Tibial artery (tissue), 4 donors: ENCODE results near the gene VCP.
"Not testable (repeated sequence)": the region's sequence is repeated elsewhere in the genome, so short reads cannot be mapped to it uniquely, and the experiment has no call there.

Experiments used
- DNase-seq, 2 donors: peaks; one replicate each; pipeline ENCODE4 v3.0.0-alpha.2; 2019
- H3K27ac ChIP-seq, 2 donors: fragments of 200-600 bp; sonication (generic) in 1 of 2; 1 replicate in 1 of 2; 2 replicates in 1 of 2; pipeline ENCODE4 v1.5.1; 2018 to 2019; ENCODE audit warnings: mild to moderate bottlenecking in 1 of 2
- H3K27me3 ChIP-seq, 2 donors: fragments of 200-600 bp; sonication (generic) in 1 of 2; one replicate each; pipeline versions ENCODE4 v1.5.1 to v1.6.0; 2016 to 2019
- H3K36me3 ChIP-seq, 3 donors: fragments of 200-600 bp; sonication (generic) in 2 of 3; one replicate each; pipeline ENCODE4 v1.5.1; 2016 to 2019; ENCODE audit warnings: mild to moderate bottlenecking in 2 of 3
- H3K4me1 ChIP-seq, 4 donors: fragments of 200-600 bp; sonication (generic) in 2 of 4; 1 replicate in 3 of 4; 2 replicates in 1 of 4; pipeline ENCODE4 v1.5.1; 2016 to 2019
- H3K4me3 ChIP-seq, 2 donors: fragments of 200-600 bp; sonication (generic) in 1 of 2; 1 replicate in 1 of 2; 2 replicates in 1 of 2; pipeline ENCODE4 v1.5.1; 2018 to 2019; ENCODE audit warnings: mild to moderate bottlenecking in 2 of 2
- H3K9me3 ChIP-seq, 3 donors: fragments of 200-600 bp; sonication (generic) in 1 of 3; one replicate each; pipeline ENCODE4 v1.5.1; 2016 to 2019
- intact Hi-C: fragments of 100-400 bp; cut with DNase I; formaldehyde crosslinking; loops from one replicate; pipeline ENCODE4 v1.15.0; 2023; ENCODE audit warnings: low total_unique reads
- TF ChIP-seq, protein P1 (sequence below), 2 experiments: fragments of 200-600 bp in 1 of 2; fragments of 450-650 bp in 1 of 2; IDR thresholded peaks; one replicate each; pipeline ENCODE4 v1.5.1; 2017 to 2019; ENCODE audit warnings: antibody characterized with exemption in 2 of 2, mild to moderate bottlenecking in 1 of 2, moderate library complexity in 1 of 2

The VCP gene

DNA sequence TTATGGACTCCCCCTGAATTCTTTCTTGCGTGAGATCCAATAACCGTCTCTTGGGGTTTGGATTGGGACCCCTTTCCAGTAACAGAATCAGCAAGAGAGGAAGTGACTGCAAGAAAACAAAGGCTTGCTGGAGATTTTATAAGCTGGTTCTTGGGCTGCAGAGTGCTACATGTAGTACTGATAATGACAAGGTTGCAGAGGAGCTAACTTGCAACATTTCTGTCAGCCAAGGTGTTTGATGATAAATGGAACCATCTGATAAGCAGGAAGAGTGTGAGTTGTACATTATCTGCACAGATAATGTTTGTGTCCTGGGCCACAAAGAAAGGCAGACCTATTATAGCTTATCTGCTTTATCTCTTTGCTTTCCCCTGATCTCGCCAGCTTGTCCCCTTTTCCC lies 45.8 kb downstream of the VCP start:
- H3K27ac ChIP-seq: no peak overlapping the region
- no peaks in the 10 kb centered on the region for H3K9me3 ChIP-seq
- H3K27me3 ChIP-seq: no peaks in the 10 kb centered on the region
- H3K36me3 ChIP-seq: peaks cover 16 to 46% (median 23%) of the 10 kb centered on the region in 3 donors
- DNase-seq: no peak
- H3K4me1 ChIP-seq: no peaks in the 10 kb centered on the region
- no peak overlapping the region for H3K4me3 ChIP-seq
- intact Hi-C loops: no loop called here
- TF ChIP-seq, protein P1, sequence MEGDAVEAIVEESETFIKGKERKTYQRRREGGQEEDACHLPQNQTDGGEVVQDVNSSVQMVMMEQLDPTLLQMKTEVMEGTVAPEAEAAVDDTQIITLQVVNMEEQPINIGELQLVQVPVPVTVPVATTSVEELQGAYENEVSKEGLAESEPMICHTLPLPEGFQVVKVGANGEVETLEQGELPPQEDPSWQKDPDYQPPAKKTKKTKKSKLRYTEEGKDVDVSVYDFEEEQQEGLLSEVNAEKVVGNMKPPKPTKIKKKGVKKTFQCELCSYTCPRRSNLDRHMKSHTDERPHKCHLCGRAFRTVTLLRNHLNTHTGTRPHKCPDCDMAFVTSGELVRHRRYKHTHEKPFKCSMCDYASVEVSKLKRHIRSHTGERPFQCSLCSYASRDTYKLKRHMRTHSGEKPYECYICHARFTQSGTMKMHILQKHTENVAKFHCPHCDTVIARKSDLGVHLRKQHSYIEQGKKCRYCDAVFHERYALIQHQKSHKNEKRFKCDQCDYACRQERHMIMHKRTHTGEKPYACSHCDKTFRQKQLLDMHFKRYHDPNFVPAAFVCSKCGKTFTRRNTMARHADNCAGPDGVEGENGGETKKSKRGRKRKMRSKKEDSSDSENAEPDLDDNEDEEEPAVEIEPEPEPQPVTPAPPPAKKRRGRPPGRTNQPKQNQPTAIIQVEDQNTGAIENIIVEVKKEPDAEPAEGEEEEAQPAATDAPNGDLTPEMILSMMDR (IDR thresholded peaks at IDR 0.05): no peak

DNA sequence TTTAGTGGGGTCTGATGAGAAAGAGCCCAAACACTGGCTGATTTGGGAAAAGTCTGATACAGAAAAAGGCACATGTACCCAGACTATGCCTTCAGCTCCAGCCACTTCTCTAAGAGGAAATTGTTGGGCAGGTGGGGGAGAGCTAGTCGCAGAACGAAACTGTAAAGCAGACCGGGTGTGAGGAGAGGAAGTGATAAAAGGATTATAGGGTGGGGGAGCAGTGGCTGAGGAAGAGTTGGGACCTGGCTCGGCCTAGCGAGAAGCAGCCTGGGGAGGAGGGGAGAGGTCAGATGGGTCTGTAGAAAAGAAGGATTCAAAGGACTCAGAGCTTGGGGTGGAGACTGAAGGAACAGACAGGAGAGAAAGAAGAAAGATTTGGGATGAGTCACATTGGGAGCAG lies 49.0 kb downstream of the VCP start:
- H3K9me3 ChIP-seq, intact Hi-C loops, DNase-seq, H3K4me3 ChIP-seq, H3K4me1 ChIP-seq, H3K27me3 ChIP-seq, H3K27ac ChIP-seq: not testable (repeated sequence)
- peaks cover 23 to 46% (median 33%) of the 10 kb centered on the region in 3 donors for H3K36me3 ChIP-seq

DNA sequence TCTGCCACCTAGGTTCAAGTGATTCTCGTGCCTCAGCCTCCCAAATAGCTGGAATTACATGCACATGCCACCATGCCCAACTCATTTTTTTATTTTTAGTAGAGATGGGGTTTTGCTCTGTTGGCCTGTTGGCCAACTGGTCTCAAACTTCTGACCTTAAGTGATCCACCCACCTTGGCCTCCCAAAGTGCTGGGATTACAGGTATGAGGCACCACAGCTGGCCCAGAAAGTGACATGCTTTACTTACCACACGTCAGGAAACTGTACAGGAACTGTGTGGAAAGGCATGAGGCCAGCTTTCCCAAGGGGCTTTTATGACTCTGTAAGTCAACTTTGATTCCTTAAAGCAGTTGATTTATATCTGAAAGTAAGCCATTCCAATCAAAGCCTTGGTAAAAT lies 57.9 kb downstream of the VCP start:
- intact Hi-C loops: no loop called here
- Histone ChIP-seq H3K9me3 (peaks cover 0 to 10% (median 10%) of the 10 kb centered on the region in 3 donors), H3K4me3 (no peak overlapping the region), H3K27ac (no peak overlapping the region), H3K4me1 (no peaks in the 10 kb centered on the region), H3K36me3 (peaks cover 48 to 53% (median 52%) of the 10 kb centered on the region in 3 donors), H3K27me3 (no peaks in the 10 kb centered on the region)
- TF ChIP-seq, protein P1 (IDR thresholded peaks at IDR 0.05): no peak
- DNase-seq: no peak

DNA sequence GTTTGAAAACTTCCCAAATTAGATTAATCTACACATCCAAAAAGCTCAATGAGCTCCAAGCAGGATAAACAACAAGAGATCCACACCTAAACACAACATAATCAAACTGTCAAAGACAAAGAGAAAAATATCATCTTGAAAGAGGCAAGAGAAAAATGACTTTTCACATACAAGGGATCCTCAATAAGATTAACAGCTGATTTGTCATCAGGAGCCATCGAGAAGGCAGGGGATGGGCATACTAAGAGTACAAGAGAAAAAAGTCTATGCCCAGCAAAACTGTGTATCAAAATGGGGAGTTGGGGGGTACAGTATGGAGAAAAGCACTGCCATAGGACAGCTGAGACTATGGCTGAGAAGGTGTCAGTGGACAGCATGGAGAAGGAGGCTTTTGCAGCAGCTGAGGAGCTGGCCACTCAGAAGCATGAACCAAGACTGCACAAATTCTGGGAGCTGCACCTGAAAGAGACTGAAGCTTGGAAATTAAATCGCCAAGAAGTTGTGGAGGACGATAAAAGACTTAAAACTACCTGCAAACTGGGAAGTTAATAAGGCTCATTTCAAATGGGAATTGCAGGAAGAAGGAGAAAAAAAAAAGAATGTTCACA lies 62.0 kb downstream of the VCP start:
- no peaks in the 10 kb centered on the region for H3K27me3 ChIP-seq
- H3K4me3 ChIP-seq: no peak overlapping the region
- TF ChIP-seq, protein P1 (IDR thresholded peaks at IDR 0.05): no peak
- H3K9me3 ChIP-seq: peaks cover 0 to 10% (median 10%) of the 10 kb centered on the region in 3 donors
- intact Hi-C loops: no loop called here
- DNase-seq: no peak
- no peaks in the 10 kb centered on the region for H3K4me1 ChIP-seq
- H3K27ac ChIP-seq: no peak overlapping the region
- H3K36me3 ChIP-seq: peaks cover 45 to 47% (median 46%) of the 10 kb centered on the region in 3 donors
